Psoas muscle (tissue), 8 donors: ENCODE results near the gene MACROH2A1. TPM values are rescaled to one million over a fixed set of nuclear protein-coding genes. Genes with fewer than 3 reads are reported as not detected.

Experiments
- ATAC-seq, 4 donors: fragments of 200-7000 bp; cut with Tn5 transposase; one replicate each; pipeline ENCODE4 v1.9.1; 2020; ENCODE audit warnings: moderate library complexity in 3 of 4, mild to moderate bottlenecking in 2 of 4
- DNase-seq, 2 donors: peaks; one replicate each; pipeline ENCODE4 v3.0.0-alpha.2; 2020
- H3K27ac ChIP-seq: fragments of 200-600 bp; one replicate; pipeline ENCODE4 v1.8.0; 2022
- H3K27me3 ChIP-seq, 3 donors: fragments of 200-600 bp in 1 of 3; one replicate each; pipeline versions ENCODE4 v1.6.1 to v1.8.0; 2013 to 2022; ENCODE audit warnings: low read length in 2 of 3, mild to moderate bottlenecking in 2 of 3, moderate library complexity in 1 of 3; ENCODE audit not compliant: insufficient read depth in 3 of 3
- H3K36me3 ChIP-seq, 2 donors: fragments of 200-600 bp in 1 of 2; one replicate each; pipeline versions ENCODE4 v1.6.1 to v1.8.0; 2013 to 2022; ENCODE audit warnings: low read depth in 1 of 2, mild to moderate bottlenecking in 1 of 2, moderate library complexity in 1 of 2; ENCODE audit not compliant: insufficient read depth in 1 of 2
- H3K4me1 ChIP-seq: fragments of 200-600 bp; one replicate; pipeline ENCODE4 v1.8.0; 2022
- H3K4me3 ChIP-seq: fragments of 200-600 bp; one replicate; pipeline ENCODE4 v1.8.0; 2022; ENCODE audit warnings: mild to moderate bottlenecking
- H3K9me3 ChIP-seq: fragments of 200-600 bp; one replicate; pipeline ENCODE4 v1.8.0; 2022
- WGBS, 3 donors: extraction: QIAGEN DNeasy Blood & Tissue Kit; methylation state at CpG; one replicate each; pipeline versions ENCODE4 v1.1.6 to v1.1.7; 2013; 5-methylcytosine and 5-hydroxymethylcytosine counted together
- intact Hi-C, 2 donors: fragments of 100-400 bp; cut with DNase I; formaldehyde crosslinking; loops; one replicate each; pipeline versions ENCODE4 v1.11.0 to v1.14.2; 2022
- polyA plus RNA-seq, 3 donors: library from polyadenylated mRNA; stranded (reverse); fragments of 200-250 nt; gene quantifications; one replicate each; pipeline ENCODE4 v1.2.3, GENCODE V29; 2013
- total RNA-seq, 4 donors: library from RNA; stranded (reverse); fragmentation: NEBNext Ultra II Directional in 2 of 4; extraction: Animal tissue kit (Norgen Biotek cat#: 25700) in 2 of 4; gene quantifications; one replicate each; pipeline versions ENCODE4 v1.2.1 to v1.2.4, GENCODE V29; 2021 to 2023
- TF ChIP-seq, protein P1 (sequence below): fragments of 200-600 bp; IDR thresholded peaks from one replicate; pipeline ENCODE4 v1.8.0; 2022; ENCODE audit warnings: antibody characterized with exemption
- donor health status: healthy with polysubstance abuse.
- donor health status: DM: no; HTN: no; CAD: no; lungs with moderate emphysema.
- donor health status: Bipolar disorder and iron deficiency.
- donor health status: healthy.
- donor health status: DM: yes; HTN: yes; CAD: no.
- donor health status: DM: no; HTN: no; CAD: no.
- donor health status: DM: no; HTN: no; CAD: no.
- donor health status: DM: yes; HTN: yes; CAD: no.

The MACROH2A1 gene
- total and polyA plus RNA-seq, 7 donors = 57.8 to 127 (median 85.7) TPM

DNA sequence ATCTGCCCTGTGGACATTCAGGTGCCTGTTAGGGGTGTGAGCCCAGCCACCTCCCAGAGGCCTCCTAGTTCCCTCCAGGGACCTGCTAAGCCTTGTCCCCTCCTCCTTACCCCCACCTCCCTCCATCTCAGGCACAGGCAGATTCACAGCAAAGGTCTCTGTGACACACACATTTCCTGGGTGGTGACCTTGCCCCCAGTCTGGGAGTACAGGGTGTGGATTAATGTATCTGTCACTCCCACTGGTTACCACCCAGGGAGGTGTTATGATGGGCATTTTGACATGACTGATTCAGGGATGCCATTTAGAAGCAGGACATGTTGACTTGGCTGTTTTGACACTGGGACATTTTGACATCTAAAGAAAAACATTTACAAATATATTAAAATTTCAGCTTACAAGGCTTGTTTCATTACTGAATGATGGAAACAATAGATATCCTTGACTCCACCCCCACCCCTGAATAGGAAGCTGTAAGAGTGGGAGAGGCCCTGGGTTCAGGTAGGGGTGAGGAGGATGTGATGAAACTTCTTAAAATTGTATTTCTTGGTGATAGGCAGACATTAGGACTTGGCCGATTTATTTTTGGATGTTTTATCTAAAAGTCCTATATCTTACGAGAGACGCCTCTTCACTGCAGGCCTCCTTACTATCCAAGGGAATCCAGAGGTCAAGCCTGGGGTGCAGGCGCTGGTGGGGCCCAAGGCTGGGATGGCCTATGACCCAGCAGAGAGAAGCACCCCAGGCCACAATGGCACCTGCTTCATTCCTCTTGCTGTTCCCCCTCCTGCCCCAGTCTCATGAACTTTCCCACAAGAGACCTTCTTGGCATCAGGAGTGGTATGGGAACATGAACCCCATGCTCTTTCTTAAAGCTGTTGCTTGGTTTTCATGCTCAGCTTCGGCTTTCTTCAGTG is 101.9 kb downstream of the MACROH2A1 start:
- Histone ChIP-seq H3K27me3 (peaks cover 0 to 2% (median 0%) of the 10 kb centered on the region in 3 donors), H3K36me3 (no peaks in the 10 kb centered on the region), H3K27ac (no peak overlapping the region), H3K9me3 (no peaks in the 10 kb centered on the region), H3K4me3 (no peak overlapping the region), H3K4me1 (no peaks in the 10 kb centered on the region)
- ATAC-seq = no peak
- WGBS, 3 donors = 87 to 92% (median 92%) methylated on average over 5 of the region's 5 CpGs
- intact Hi-C loops = no loop called here
- TF ChIP-seq, protein P1, sequence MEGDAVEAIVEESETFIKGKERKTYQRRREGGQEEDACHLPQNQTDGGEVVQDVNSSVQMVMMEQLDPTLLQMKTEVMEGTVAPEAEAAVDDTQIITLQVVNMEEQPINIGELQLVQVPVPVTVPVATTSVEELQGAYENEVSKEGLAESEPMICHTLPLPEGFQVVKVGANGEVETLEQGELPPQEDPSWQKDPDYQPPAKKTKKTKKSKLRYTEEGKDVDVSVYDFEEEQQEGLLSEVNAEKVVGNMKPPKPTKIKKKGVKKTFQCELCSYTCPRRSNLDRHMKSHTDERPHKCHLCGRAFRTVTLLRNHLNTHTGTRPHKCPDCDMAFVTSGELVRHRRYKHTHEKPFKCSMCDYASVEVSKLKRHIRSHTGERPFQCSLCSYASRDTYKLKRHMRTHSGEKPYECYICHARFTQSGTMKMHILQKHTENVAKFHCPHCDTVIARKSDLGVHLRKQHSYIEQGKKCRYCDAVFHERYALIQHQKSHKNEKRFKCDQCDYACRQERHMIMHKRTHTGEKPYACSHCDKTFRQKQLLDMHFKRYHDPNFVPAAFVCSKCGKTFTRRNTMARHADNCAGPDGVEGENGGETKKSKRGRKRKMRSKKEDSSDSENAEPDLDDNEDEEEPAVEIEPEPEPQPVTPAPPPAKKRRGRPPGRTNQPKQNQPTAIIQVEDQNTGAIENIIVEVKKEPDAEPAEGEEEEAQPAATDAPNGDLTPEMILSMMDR = no peak
- no peak for DNase-seq

DNA sequence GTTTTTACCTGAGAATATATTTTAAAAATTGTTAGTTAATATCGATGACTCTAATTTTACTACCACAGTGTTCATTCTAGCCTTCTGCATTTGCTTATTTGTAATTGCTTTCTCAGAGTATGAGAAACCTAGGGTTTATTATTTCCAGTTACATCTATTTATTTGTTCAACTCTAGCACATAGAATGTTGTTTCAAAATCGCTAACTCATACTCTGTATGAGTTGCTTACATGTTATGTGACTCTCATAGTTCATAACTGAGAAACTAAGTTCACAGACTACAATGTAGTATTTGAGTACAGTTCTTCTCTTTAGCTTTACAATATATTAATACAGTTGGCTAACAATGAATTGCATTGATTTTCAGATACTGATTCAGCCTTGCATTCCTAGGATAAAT is 103.2 kb downstream of the MACROH2A1 start:
- intact Hi-C loops = no loop called here

DNA sequence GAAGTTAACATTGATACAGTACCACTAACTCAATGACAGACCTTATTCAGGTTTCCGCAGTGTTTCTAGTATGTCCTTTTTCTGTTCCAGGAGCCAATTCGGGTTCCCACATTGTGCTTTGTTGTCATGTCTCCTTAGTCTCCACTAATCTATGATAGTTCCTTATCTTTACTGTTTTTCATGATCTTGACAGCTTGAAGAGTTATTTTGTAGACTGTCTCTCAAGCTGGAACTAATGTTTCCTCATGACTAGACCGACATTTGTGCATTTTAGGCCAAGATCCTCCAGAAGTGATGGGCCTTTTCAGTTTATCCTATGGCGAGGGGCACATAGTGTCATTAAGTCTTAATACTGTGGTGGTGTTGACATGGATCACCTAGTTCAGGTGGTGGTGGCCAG is 104.2 kb downstream of the MACROH2A1 start:
- H3K36me3 ChIP-seq = no peaks in the 10 kb centered on the region
- no peak for DNase-seq
- no peak for ATAC-seq
- H3K9me3 ChIP-seq = no peaks in the 10 kb centered on the region
- peaks cover 0 to 2% (median 0%) of the 10 kb centered on the region in 3 donors for H3K27me3 ChIP-seq
- WGBS, 3 donors = 93 to 99% (median 95%) methylated on average over 4 of the region's 4 CpGs
- TF ChIP-seq, protein P1 = no peak
- H3K4me1 ChIP-seq = no peaks in the 10 kb centered on the region
- intact Hi-C loops = no loop called here
- no peak overlapping the region for H3K4me3 ChIP-seq
- no peak overlapping the region for H3K27ac ChIP-seq

More for the DNA sequence above, 103.2 kb downstream of the MACROH2A1 start:
- H3K27ac ChIP-seq = no peak overlapping the region
- TF ChIP-seq, protein P1 = no peak
- H3K36me3 ChIP-seq = no peaks in the 10 kb centered on the region
- ATAC-seq (no peak), DNase-seq (no peak)
- H3K4me1 ChIP-seq = no peaks in the 10 kb centered on the region
- no peaks in the 10 kb centered on the region for H3K9me3 ChIP-seq
- 91 to 96% (median 94%) methylated on average over 2 of the region's 2 CpGs for WGBS, 3 donors
- H3K4me3 ChIP-seq = no peak overlapping the region
- H3K27me3 ChIP-seq = peaks cover 0 to 2% (median 0%) of the 10 kb centered on the region in 3 donors

DNA sequence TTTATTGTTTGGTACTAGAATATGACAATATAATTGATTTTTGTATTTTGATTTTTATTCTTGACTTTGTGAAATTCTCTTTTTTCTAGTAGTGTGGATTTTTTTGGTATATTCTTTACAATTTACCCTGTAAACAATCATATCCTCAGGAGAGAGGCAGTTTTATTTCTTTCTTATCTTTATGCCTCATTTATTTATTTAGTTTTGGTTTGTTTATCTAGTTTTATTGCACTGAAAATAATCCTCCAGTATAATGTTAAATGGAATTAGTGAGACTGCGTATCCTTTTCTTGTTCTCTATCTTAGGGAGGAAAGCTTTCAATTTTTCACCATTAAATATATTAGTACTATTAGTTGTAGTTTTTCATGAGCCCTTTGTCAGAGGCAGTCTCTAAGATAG is 109.4 kb downstream of the MACROH2A1 start:
- no peaks in the 10 kb centered on the region for H3K36me3 ChIP-seq
- ATAC-seq (no peak), DNase-seq (no peak)
- WGBS, 3 donors = 98 to 100% (median 100%) methylated on average over 1 of the region's 1 CpG
- H3K9me3 ChIP-seq = no peaks in the 10 kb centered on the region
- intact Hi-C loops = loop anchor here in 1 of 2 donors (10.0 kb wide), 1 partner anchor 85 kb away; no protein-coding TSS in a partner anchor
- H3K27me3 ChIP-seq = no peaks in the 10 kb centered on the region
- TF ChIP-seq, protein P1 = no peak
- no peaks in the 10 kb centered on the region for H3K4me1 ChIP-seq
- H3K4me3 ChIP-seq = no peak overlapping the region
- H3K27ac ChIP-seq = no peak overlapping the region
